Measurements from ENCODE around the gene REX1BD. TPM values are rescaled to one million over a fixed set of nuclear protein-coding genes. Genes with fewer than 3 reads are reported as not detected.

Gene REX1BD
- total RNA-seq, 2 donors from 2014 or later: 98.9 to 149 TPM

- intact Hi-C loops (cut with DNase I): no loop called here
- Histone ChIP-seq H3K27me3 (replicated peaks; ENCODE audit: insufficient read depth) (no peaks in the 10 kb centered on the region), H3K36me3 (no peaks in the 10 kb centered on the region), H3K4me3 (peak overlapping the region; percentile 70 to 88), H3K9me3 (no peaks in the 10 kb centered on the region), H3K4me1 (replicated peaks) (peaks cover 3% of the 10 kb centered on the region), H3K27ac (peak overlapping the region; percentile 81 to 88)
- peak; percentile 70 for TF ChIP-seq POLR2AphosphoS5 (IDR thresholded peaks at IDR 0.05)
- no peak for TF ChIP-seq CTCF (IDR thresholded peaks at IDR 0.05)
- peak; percentile 98 for DNase-seq (ENCODE audit: low spot score)
- 4% methylated on average over 41 of the region's 44 CpGs for WGBS
Measured at GRCh38 chr19:18636183-18636968, 47.8 kb downstream of the REX1BD start.

GRCh38 chr19:18636969-18637629, 48.5 kb downstream of the REX1BD start, which contains the start of gene KLHL26:
Gene KLHL26 (plus strand): TSS chr19:18637028. CDS start chr19:18637055, 27 bp downstream.
- Histone ChIP-seq H3K27ac (peak within 1 kb of the TSS; percentile 81 to 88), H3K4me3 (peak within 1 kb of the TSS; percentile 70 to 88), H3K36me3 (no peaks in the 10 kb centered on the region), H3K9me3 (no peaks in the 10 kb centered on the region), H3K27me3 (replicated peaks; ENCODE audit: insufficient read depth) (no peaks in the 10 kb centered on the region), H3K4me1 (replicated peaks) (peaks cover 3% of the 10 kb centered on the region)
- WGBS: 4% methylated on average over 47 of the region's 47 CpGs
- intact Hi-C loops (cut with DNase I): no loop called here
- TF ChIP-seq POLR2A (IDR thresholded peaks at IDR 0.05): peak; percentile 58
- TF ChIP-seq CTCF (IDR thresholded peaks at IDR 0.05): no peak
- TF ChIP-seq POLR2AphosphoS5 (IDR thresholded peaks at IDR 0.05): peak; percentile 29
- no peak for DNase-seq (ENCODE audit: low spot score)

- peaks cover 3% of the 10 kb centered on the region for H3K4me1 ChIP-seq (replicated peaks)
- TF ChIP-seq POLR2A (IDR thresholded peaks at IDR 0.05): no peak
- no peak for TF ChIP-seq POLR2AphosphoS5 (IDR thresholded peaks at IDR 0.05)
- TF ChIP-seq CTCF (IDR thresholded peaks at IDR 0.05): no peak
- H3K27ac ChIP-seq: peak overlapping the region; percentile 81 to 88
- DNase-seq (ENCODE audit: low spot score): peak; percentile 36
- H3K4me3 ChIP-seq: peak overlapping the region; percentile 70 to 88
- intact Hi-C loops (cut with DNase I): no loop called here
- H3K27me3 ChIP-seq (replicated peaks; ENCODE audit: insufficient read depth): no peaks in the 10 kb centered on the region
- H3K9me3 ChIP-seq: no peaks in the 10 kb centered on the region
- H3K36me3 ChIP-seq: no peaks in the 10 kb centered on the region
- WGBS: 19% methylated on average over 3 of the region's 3 CpGs
Measured at GRCh38 chr19:18637673-18638630, 49.4 kb downstream of the REX1BD start.

GRCh38 chr19:18639706-18640243, 51.2 kb downstream of the REX1BD start:
- Histone ChIP-seq H3K27ac (no peak overlapping the region), H3K9me3 (no peaks in the 10 kb centered on the region), H3K36me3 (no peaks in the 10 kb centered on the region), H3K27me3 (replicated peaks; ENCODE audit: insufficient read depth) (no peaks in the 10 kb centered on the region), H3K4me1 (replicated peaks) (peaks cover 3% of the 10 kb centered on the region), H3K4me3 (no peak overlapping the region)
- 63% methylated on average over 8 of the region's 8 CpGs for WGBS
- no peak for DNase-seq (ENCODE audit: low spot score)
- intact Hi-C loops (cut with DNase I): no loop called here
- TF ChIP-seq POLR2AphosphoS5 (IDR thresholded peaks at IDR 0.05) (no peak), POLR2A (IDR thresholded peaks at IDR 0.05) (no peak), CTCF (IDR thresholded peaks at IDR 0.05) (no peak)

Small RNA genes lying within 50 kb of the gene (small RNA-seq; reads per million reads assigned to genes)
- 0 reads per million in 2 donors for gene RN7SL155P

Other genes with a start within 250 kb of the REX1BD start
- 10 to 100 TPM; 18.0 to 37.3 TPM for gene PGPEP1, start 248.2 kb upstream of the REX1BD start, total RNA-seq
- gene GDF15, start 202.6 kb upstream of the REX1BD start, total RNA-seq: 100 to 1,000 TPM in 1 of 2 donors, 10 to 100 TPM in 1; 49.6 to 136 TPM
- gene LRRC25, start 191.2 kb upstream of the REX1BD start, total RNA-seq: 1 to 10 TPM; 1.6 to 5.5 TPM
- gene SSBP4, start 169.4 kb upstream of the REX1BD start, total RNA-seq: 100 to 1,000 TPM in 1 of 2 donors, 10 to 100 TPM in 1; 71.5 to 120 TPM
- 100 to 1,000 TPM in 1 of 2 donors, 10 to 100 TPM in 1; 71.6 to 690 TPM for gene ISYNA1, start 150.7 kb upstream of the REX1BD start, total RNA-seq
- gene ELL, start 66.7 kb upstream of the REX1BD start, total RNA-seq: 10 to 100 TPM; 10.7 to 44.4 TPM
- gene FKBP8, start 45.2 kb upstream of the REX1BD start, total RNA-seq: 100 to 1,000 TPM; 326 to 536 TPM
- gene KXD1, start 30.9 kb upstream of the REX1BD start, total RNA-seq: 100 to 1,000 TPM; 115 to 130 TPM
- 100 to 1,000 TPM; 646 to 738 TPM for gene UBA52, start 16.9 kb upstream of the REX1BD start, total RNA-seq
- 10 to 100 TPM in 1 of 2 donors, 1 to 10 TPM in 1; 2.6 to 12.6 TPM for gene CRLF1, start 18.0 kb downstream of the REX1BD start, total RNA-seq
- gene TMEM59L, start 24.1 kb downstream of the REX1BD start, total RNA-seq: 1 to 10 TPM in 1 of 2 donors, under 1 TPM in 1; 0.27 to 3.6 TPM
- gene KLHL26, start 48.2 kb downstream of the REX1BD start, total RNA-seq: 10 to 100 TPM in 1 of 2 donors, 1 to 10 TPM in 1; 9.1 to 18.4 TPM
- 10 to 100 TPM in 1 of 2 donors, 1 to 10 TPM in 1; 6.7 to 24.4 TPM for gene CRTC1, start 94.9 kb downstream of the REX1BD start, total RNA-seq
- 1 to 10 TPM in 1 of 2 donors, under 1 TPM in 1; 0.09 to 2.0 TPM for gene COMP, start 202.5 kb downstream of the REX1BD start, total RNA-seq
- gene UPF1, start 243.2 kb downstream of the REX1BD start, total RNA-seq: 100 to 1,000 TPM; 105 to 171 TPM

Measured in prostate gland (tissue), 2 donors.